Epithelial cell of alveolus of lung (primary cell): ENCODE results near the gene LRRC43. TPM values are rescaled to one million over a fixed set of nuclear protein-coding genes. Genes with fewer than 3 reads are reported as not detected.

Experiments used
- total RNA-seq: library from RNA; depleted of rRNA; stranded (reverse); fragments of >200 nt; gene quantifications from 2 replicates; pipeline ENCODE4 v1.2.1, GENCODE V29; 2015

LRRC43 gene, protein sequence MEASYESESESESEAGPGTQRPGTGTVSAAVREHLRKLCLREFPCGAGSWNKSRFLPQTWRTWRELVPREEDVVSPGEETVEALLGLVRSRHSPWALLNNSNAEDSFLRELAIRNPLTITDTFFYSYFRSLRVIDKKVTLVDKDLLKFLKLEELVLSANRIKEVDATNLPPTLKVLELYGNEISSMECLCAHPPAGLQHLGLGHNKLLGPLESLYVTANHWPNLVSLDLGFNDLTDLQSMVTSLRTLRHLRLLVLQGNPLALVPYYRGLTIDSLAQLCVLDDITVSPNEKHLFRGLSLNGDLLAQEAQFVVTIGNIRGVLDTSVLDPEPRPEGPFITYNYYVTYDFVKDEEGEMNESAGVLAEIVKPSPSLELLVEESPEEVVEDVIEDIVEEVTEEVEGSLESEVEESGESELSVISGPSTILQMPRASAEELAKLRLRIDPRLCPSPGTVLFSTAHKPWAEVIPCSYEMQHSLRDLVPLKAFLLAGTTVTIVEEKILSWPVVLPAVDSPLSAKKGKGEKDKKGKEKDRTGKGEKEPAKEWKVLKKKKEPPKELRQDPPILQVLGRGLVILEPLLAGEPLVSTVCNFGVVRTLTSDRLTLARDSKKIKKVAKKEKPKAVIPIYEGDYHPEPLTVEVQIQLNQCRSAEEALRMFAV
- 0.13 and 0.16 TPM in 2 replicates for total RNA-seq

GRCh38 chr12:122182887-122183587 is at the start of gene LRRC43:
Gene LRRC43 (plus strand): TSS chr12:122183123. CDS start chr12:122183145, 22 bp downstream.

DNA sequence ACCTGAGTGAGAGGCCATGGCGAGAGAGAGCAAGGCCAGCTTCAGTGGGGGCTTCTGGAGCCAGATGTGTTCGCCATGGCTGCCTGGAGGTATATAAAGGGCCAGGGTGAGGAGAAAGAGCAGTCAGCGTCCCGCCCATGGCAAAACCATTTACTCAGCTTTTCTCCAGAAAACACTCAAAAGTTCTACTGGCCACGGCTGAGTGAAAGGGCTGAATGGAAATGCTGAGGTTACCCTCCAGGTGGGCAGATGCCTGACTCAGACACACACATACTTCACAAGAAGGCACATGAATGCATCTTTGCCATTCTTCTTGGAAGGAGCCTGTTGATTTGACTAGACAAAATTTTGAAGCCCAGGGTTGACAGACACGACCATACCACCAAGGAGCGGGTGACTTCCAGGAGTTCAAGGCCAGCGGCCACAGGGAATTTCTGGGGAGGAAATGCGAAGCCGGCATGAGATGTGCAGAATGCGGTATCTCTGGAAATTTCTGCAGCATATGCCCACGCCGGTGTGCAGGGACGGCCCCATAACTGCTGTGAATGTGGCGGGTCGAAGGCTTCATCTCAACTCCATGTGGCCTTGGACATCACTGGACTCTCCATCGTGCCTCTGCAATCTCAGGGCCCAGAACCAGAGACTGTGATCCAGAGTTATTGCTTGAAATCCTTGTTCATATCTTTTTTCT is 8.6 kb upstream of the LRRC43 start, which contains the start of gene IL31:
IL31 (minus strand) TSS at position 67 of the 691 bp plus-strand sequence; CDS start at position 18, 49 bp downstream.

DNA sequence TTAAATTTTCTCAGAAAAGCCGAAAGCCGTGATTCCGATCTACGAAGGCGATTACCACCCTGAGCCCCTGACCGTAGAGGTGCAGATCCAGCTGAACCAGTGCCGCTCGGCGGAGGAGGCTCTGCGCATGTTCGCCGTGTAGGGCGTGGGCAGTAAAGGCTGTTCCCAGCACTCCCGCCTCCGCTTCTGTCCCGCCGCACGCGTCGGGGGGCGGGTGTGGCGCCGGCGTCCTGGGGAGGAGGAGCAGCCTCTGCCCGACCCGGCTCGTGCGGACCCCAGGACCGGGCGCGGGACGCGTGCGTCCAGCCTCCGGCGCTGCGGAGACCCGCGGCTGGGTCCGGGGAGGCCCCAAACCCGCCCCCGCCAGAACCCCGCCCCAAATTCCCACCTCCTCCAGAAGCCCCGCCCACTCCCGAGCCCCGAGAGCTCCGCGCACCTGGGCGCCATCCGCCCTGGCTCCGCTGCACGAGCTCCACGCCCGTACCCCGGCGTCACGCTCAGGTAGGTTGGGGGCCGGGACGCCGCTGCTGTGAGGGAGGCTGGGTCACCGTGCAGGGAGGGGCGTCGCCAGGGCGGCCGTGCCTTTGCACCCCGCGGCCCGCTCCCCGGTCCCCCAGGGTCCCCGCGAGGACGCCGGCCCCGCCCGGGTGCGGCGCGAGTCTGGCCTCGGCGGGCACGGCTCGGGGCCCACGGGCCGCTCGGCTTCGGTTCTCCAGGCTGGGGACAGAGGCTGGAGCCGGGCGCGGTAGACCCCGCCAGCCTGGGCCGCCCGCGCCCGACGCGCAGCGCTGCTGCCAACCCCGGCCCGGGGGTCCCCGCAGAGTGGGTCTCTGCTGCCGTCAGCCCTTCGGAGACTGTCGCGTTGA is 20.6 kb downstream of the LRRC43 start, which contains the start of gene B3GNT4:
B3GNT4 (plus strand) TSS at position 409 of the 866 bp plus-strand sequence. CDS start 910 bp downstream, outside the sequence.

GRCh38 chr12:122225683-122226365 is 42.9 kb downstream of the LRRC43 start, which contains the start of gene DIABLO:
Gene DIABLO (minus strand): TSS chr12:122226052. CDS start chr12:122226014, 38 bp downstream.

Other genes starting within 250 kb of the LRRC43 start
- 3.4 and 7.2 TPM in 2 replicates for gene BCL7A, start 161.2 kb upstream of the LRRC43 start, total RNA-seq
- gene MLXIP, start 104.4 kb upstream of the LRRC43 start, total RNA-seq = 13.2 and 16.2 TPM in 2 replicates
- not detected in 2 replicates for gene IL31, start 8.9 kb upstream of the LRRC43 start, total RNA-seq
- 0.16 and 1.4 TPM in 2 replicates for gene B3GNT4, start 20.6 kb downstream of the LRRC43 start, total RNA-seq
- 72.3 and 75.8 TPM in 2 replicates for gene DIABLO, start 42.9 kb downstream of the LRRC43 start, total RNA-seq
- gene VPS33A, start 83.4 kb downstream of the LRRC43 start, total RNA-seq = 11.8 and 17.6 TPM in 2 replicates
- gene CLIP1, start 239.5 kb downstream of the LRRC43 start, total RNA-seq = 22.7 and 27.9 TPM in 2 replicates